Lung microvascular endothelial cell (primary cell): ENCODE results near the gene CPLX1. TPM values are rescaled to one million over a fixed set of nuclear protein-coding genes. Genes with fewer than 3 reads are reported as not detected.
"Not testable (repeated sequence)": the region's sequence is repeated elsewhere in the genome, so short reads cannot be mapped to it uniquely, and the experiment has no call there.

Experiments used
- DNase-seq, 2 donors: peaks; one replicate each; pipeline versions ENCODE4 v3.0.0 to v3.0.0-alpha.2; 2010; ENCODE audit warnings: low read depth in 2 of 2
- total RNA-seq: library from RNA; depleted of rRNA; stranded (reverse); fragments of >200 nt; gene quantifications from 2 replicates; pipeline ENCODE4 v1.2.1, GENCODE V29; 2014

CPLX1 gene
- total RNA-seq, 1 donor from 2014 or later = not detected

GRCh38 chr4:736561-736960, 89.4 kb downstream of the CPLX1 start:
- not testable (repeated sequence) for DNase-seq

DNA sequence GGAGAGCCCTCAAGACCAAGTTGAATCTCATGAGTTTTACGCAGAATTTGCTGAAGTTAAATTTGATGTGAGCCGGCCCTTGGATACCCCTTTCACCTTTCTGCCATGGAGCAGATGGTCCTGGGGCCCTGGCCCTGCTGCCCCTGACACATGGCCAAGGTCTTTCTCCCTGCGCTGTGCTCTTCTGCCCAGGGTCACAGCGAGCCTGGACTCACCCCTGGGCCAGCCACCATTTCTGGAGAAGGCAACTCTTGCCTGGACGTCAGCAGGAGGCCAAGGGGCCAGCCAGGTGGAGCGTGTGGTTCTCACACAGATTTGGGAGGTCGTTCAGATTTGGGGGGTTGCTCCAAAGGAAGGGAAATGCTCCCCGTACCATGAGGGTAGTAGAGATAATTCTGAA, 90.3 kb downstream of the CPLX1 start:
- no peak for DNase-seq

Other genes starting within 250 kb of the CPLX1 start
- gene TMEM271, start 249.8 kb downstream of the CPLX1 start, total RNA-seq = not detected in 2 replicates
- 1.7 and 7.5 TPM in 2 replicates for gene PDE6B, start 200.6 kb downstream of the CPLX1 start, total RNA-seq
- gene ATP5ME, start 151.9 kb downstream of the CPLX1 start, total RNA-seq = 215 and 297 TPM in 2 replicates
- gene MYL5, start 151.6 kb downstream of the CPLX1 start, total RNA-seq = 8.3 and 18.3 TPM in 2 replicates
- 4.1 and 7.7 TPM in 2 replicates for gene SLC49A3, start 137.0 kb downstream of the CPLX1 start, total RNA-seq
- 30.5 and 47.8 TPM in 2 replicates for gene PCGF3, start 120.3 kb downstream of the CPLX1 start, total RNA-seq
- 42.1 and 74.8 TPM in 2 replicates for gene GAK, start 106.2 kb upstream of the CPLX1 start, total RNA-seq
- gene TMEM175, start 106.3 kb upstream of the CPLX1 start, total RNA-seq = 7.2 and 8.5 TPM in 2 replicates
- gene DGKQ, start 147.4 kb upstream of the CPLX1 start, total RNA-seq = 11.1 and 18.3 TPM in 2 replicates
- 4.8 and 9.5 TPM in 2 replicates for gene IDUA, start 160.9 kb upstream of the CPLX1 start, total RNA-seq
- gene SLC26A1, start 167.3 kb upstream of the CPLX1 start, total RNA-seq = under 0.01 and 0.20 TPM in 2 replicates
- 6.3 and 16.9 TPM in 2 replicates for gene FGFRL1, start 185.5 kb upstream of the CPLX1 start, total RNA-seq